KMS-11 (cell line): ENCODE measurements around the gene CRYZL1.

Experiments
- H2AFZ ChIP-seq: fragments of 200-600 bp; sonication (generic); 2 replicates; pipeline ENCODE4 v1.6.1; 2016; ENCODE audit warnings: antibody characterized with exemption, mixed run types, low read depth
- H3K27ac ChIP-seq: fragments of 200-600 bp; sonication (generic); 2 replicates; pipeline ENCODE4 v1.6.1; 2016; ENCODE audit warnings: mild to moderate bottlenecking, mixed run types
- H3K27me3 ChIP-seq: fragments of 200-600 bp; sonication (generic); 2 replicates; pipeline ENCODE4 v1.6.1; 2017; ENCODE audit warnings: mild to moderate bottlenecking, low read depth, mixed run types, moderate library complexity; ENCODE audit not compliant: insufficient read depth
- H3K36me3 ChIP-seq: fragments of 200-600 bp; sonication (generic); 2 replicates; pipeline ENCODE4 v1.6.1; 2017; ENCODE audit warnings: mild to moderate bottlenecking, mixed run types; ENCODE audit not compliant: insufficient read depth
- H3K4me1 ChIP-seq: fragments of 200-600 bp; sonication (generic); 2 replicates; pipeline ENCODE4 v1.6.1; 2016; ENCODE audit warnings: mild to moderate bottlenecking, low read depth, mixed run types; ENCODE audit not compliant: poor library complexity, severe bottlenecking
- H3K4me2 ChIP-seq: fragments of 200-600 bp; sonication (generic); 2 replicates; pipeline ENCODE4 v1.7.0; 2016; ENCODE audit warnings: mild to moderate bottlenecking, mixed run types
- H3K4me3 ChIP-seq: fragments of 200-600 bp; sonication (generic); IDR thresholded peaks from 2 replicates; pipeline ENCODE4 v1.6.1; 2017; ENCODE audit warnings: low read depth, low read length, mixed read lengths; ENCODE audit not compliant: insufficient read depth
- H3K79me2 ChIP-seq: fragments of 200-600 bp; sonication (generic); 2 replicates; pipeline ENCODE4 v1.6.1; 2016; ENCODE audit warnings: low read depth, mixed run types; ENCODE audit not compliant: insufficient read depth
- H3K9ac ChIP-seq: fragments of 200-600 bp; sonication (generic); 2 replicates; pipeline ENCODE4 v1.6.1; 2016; ENCODE audit warnings: mild to moderate bottlenecking, mixed run types
- H4K20me1 ChIP-seq: fragments of 200-600 bp; sonication (generic); 2 replicates; pipeline ENCODE4 v1.6.1; 2016; ENCODE audit warnings: mild to moderate bottlenecking, mixed run types; ENCODE audit not compliant: insufficient read depth
- CTCF ChIP-seq: fragments of 200-600 bp; sonication (generic); conservative IDR thresholded peaks from 2 replicates; pipeline ENCODE4 v1.6.1; 2017; ENCODE audit warnings: low read depth, mild to moderate bottlenecking, antibody characterized with exemption, low read length, moderate library complexity, mixed read lengths

Gene CRYZL1

GRCh38 chr21:33550772-33551660 lies 90.5 kb downstream of the CRYZL1 start:
- Histone ChIP-seq H3K79me2 (peaks cover 98% of the 10 kb centered on the region), H3K27ac (no peak overlapping the region), H3K4me1 (peaks cover 6% of the 10 kb centered on the region), H3K36me3 (peaks cover 72% of the 10 kb centered on the region; the same call in 1 of the 2 replicates), H3K4me3 (no peak overlapping the region), H3K27me3 (no peaks in the 10 kb centered on the region), H3K4me2 (no peak overlapping the region), H4K20me1 (peaks cover 54% of the 10 kb centered on the region), H3K9ac (no peak overlapping the region), H2AFZ (no peak overlapping the region)
- TF ChIP-seq CTCF = no peak

GRCh38 chr21:33549848-33550771 lies 91.4 kb downstream of the CRYZL1 start:
- H3K27ac ChIP-seq = no peak overlapping the region
- H3K79me2 ChIP-seq = peaks cover 98% of the 10 kb centered on the region
- peaks cover 63% of the 10 kb centered on the region; the same call in 1 of the 2 replicates for H3K36me3 ChIP-seq

GRCh38 chr21:33546086-33546485 lies 95.5 kb downstream of the CRYZL1 start:
- Histone ChIP-seq H2AFZ (no peak overlapping the region), H3K79me2 (peaks cover 88% of the 10 kb centered on the region), H3K36me3 (peaks cover 36% of the 10 kb centered on the region; the same call in 1 of the 2 replicates), H3K4me3 (no peak overlapping the region), H3K4me2 (peak overlapping the region; percentile 87; the same call in 1 of the 2 replicates), H3K9ac (no peak overlapping the region), H3K27ac (no peak overlapping the region), H3K4me1 (peaks cover 26% of the 10 kb centered on the region), H3K27me3 (no peaks in the 10 kb centered on the region), H4K20me1 (peaks cover 49% of the 10 kb centered on the region)
- no peak for TF ChIP-seq CTCF

More at GRCh38 chr21:33549848-33550771, 91.4 kb downstream of the CRYZL1 start:
- peaks cover 15% of the 10 kb centered on the region for H3K4me1 ChIP-seq
- H3K9ac ChIP-seq = no peak overlapping the region
- H3K27me3 ChIP-seq = no peaks in the 10 kb centered on the region
- H4K20me1 ChIP-seq = peaks cover 55% of the 10 kb centered on the region
- H2AFZ ChIP-seq = no peak overlapping the region
- no peak for TF ChIP-seq CTCF
- no peak overlapping the region for H3K4me2 ChIP-seq
- H3K4me3 ChIP-seq = no peak overlapping the region

GRCh38 chr21:33544451-33545195 lies 96.9 kb downstream of the CRYZL1 start:
- Histone ChIP-seq H2AFZ (no peak overlapping the region), H3K36me3 (peaks cover 33% of the 10 kb centered on the region; the same call in 1 of the 2 replicates), H4K20me1 (peaks cover 44% of the 10 kb centered on the region), H3K4me2 (peak overlapping the region; percentile 87), H3K4me1 (peaks cover 39% of the 10 kb centered on the region), H3K9ac (peak overlapping the region; percentile 99; the same call in 1 of the 2 replicates), H3K79me2 (peaks cover 88% of the 10 kb centered on the region), H3K27me3 (no peaks in the 10 kb centered on the region), H3K4me3 (no peak overlapping the region), H3K27ac (peak overlapping the region; percentile 100; the same call in 1 of the 2 replicates)
- no peak for TF ChIP-seq CTCF
